ENCODE results near the gene ZNF664.

Gene ZNF664

DNA sequence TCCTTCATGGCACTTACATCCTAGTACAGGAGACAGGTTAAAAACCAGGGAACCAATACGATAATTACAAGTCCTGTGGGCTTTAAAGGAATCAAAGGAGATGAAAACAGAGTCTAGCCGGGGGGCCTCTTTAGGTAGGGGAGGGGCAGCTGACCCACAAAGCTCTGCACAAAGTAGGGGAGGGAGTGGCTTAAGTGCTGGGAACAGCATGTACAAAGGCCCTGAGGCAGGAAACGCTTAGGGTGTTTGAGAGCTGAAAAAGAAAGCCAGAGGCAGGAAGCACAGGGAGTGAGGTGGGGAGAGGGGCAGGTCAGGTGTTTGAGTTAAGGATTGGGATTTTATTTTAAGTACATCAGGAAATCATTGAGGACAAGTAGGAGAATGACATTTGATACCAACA is 37.7 kb downstream of the ZNF664 start:
- DNase-seq (ENCODE audit: low read depth): no peak

- no peak for DNase-seq (ENCODE audit: low read depth)
Measured at GRCh38 chr12:124011435-124012115, 38.6 kb downstream of the ZNF664 start.

DNA sequence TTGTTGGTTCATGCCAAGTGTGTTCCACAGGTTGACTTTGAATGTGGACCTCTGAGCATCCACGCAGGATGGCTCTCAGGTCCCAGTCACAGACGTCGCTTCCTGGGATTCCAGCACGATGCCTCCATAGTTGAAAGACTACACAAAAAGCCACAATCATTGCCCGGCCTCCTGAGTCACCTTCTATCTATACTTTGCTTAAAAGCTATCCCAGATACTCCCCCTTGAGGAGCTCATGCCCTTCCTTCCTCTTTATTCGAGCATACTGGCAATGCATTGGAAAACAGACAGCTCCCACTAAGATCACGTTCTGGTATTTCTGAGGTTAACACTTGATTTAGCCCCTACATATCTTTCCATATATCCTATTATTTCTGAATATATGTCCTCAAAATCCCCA is 40.1 kb downstream of the ZNF664 start:
- DNase-seq (ENCODE audit: low read depth): no peak

DNA sequence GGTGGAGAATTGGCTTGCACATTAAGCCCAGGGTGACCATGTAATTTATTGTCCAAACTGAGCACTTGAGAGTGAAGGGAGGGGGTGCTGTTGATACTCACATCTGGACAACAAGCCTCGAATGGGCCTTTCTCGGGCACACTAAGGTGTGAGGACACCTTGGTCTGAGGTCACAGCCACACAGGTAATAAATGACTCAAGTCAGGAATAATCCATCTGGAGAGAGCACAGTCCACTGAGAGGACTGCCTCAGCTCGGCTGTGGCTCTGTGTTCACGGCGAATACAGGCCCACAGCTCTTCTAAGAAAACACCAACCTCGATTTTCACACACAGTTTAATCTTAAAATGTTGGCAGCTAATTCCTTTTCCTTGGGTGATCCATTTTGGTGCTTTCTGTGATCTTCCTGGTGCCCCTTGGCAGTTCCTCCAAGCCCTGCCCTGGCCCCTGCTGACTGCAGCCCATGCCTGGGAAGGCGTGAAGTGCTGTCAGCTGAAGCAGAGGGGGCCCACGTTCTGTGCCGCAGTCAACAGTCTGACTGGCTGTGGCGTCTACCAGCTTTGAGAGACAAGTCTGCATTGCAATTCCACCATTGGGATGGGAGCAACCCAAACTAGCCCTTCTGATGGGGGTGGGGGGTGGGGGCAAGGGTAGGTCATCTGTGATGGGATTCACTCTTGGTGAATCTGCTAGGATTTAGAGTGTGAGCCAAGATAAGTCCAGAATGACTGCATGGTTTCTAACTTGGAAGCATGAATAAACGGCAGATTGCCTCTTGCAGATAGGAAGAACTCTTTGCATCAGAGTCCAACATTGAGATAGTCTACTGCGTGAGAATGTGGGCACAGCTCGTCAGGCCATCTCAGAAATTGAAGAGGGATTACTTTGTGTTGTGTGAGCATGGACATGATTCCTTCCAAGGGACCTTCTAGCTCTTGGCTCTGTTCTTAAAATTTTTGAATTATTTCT is 42.8 kb downstream of the ZNF664 start:
- DNase-seq (ENCODE audit: low read depth): no peak

DNA sequence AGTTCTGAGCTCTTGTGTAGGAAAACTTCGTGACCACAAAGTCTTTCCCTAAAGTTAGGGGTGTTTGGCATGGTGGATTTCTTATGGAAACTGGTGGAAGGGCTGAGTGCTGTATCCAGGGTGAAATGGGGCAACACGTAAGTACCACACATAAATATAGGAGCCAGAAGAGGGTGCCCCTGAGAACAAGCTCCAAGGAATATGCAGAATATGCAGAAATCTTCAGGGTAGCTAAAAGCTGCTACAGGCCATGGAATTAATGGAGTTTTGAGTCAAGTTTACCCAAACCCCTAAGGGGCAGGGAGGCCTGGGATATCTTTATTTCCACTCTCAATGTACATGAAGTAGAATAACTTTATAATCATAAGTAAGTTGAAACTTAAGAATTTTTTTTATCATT is 44.0 kb downstream of the ZNF664 start:
- no peak for DNase-seq (ENCODE audit: low read depth)

DNA sequence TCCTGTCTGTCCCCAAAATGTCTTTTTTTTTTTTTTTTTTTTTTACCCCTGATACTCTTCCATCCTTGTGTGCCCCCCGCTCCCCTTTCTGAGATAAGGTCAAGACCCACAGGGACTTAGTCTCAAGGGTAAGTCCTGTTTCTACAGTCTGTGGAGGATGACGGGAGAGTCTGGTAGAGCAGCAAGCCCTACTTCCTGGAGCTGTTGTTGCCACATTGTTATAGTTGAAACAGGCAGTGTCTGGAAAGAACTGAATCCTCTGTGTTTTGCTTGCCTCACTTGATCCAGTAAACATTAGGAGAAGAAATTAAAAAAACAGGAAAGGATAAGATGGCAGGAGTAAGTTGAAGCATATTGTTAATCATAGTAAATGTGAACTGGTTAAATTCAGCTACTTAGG is 45.5 kb downstream of the ZNF664 start:
- no peak for DNase-seq (ENCODE audit: low read depth)

DNA sequence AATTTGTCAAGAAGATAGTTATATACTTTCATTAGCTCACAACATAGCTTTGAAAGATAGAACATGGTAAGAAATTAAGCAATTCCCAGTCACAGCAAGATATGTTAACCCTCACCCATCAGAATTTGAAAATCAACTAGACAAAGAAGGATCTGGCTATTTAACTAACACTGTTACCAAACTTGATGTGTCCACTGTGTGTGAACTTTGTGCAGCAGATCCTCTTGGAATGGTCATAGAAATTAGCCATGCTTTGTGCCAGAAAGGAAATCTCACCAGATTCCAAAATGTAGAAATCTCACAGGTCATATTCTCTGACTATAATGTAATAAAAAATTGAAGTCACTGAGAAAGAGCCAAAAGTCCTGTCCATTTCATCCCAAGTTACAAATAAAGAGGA is 46.1 kb downstream of the ZNF664 start:
- no peak for DNase-seq (ENCODE audit: low read depth)

- no peak for DNase-seq (ENCODE audit: low read depth)
Measured at GRCh38 chr12:124020514-124020949, 47.5 kb downstream of the ZNF664 start.

DNA sequence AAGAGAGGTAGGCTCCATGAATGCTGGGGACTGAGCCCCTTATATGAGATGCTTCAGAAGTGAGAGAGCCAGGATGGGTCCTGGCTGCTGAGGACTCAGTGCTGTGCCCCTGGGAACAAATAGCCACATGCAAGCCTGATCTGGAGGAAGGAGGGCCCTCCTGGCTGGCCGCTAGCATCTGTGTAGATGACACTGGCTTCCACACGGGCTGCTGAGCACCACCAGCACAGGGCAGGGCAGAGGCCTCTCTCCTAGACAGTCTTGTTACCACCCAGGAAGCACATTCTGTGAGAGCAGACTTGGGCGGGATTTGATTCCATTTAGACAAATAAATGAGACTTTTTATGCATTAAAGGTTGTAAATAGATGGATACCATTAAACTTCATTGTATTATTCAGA is 48.0 kb downstream of the ZNF664 start:
- DNase-seq (ENCODE audit: low read depth): no peak

GRCh38 chr12:124022161-124022560 is 49.1 kb downstream of the ZNF664 start:
- no peak for DNase-seq (ENCODE audit: low read depth)

- no peak for DNase-seq (ENCODE audit: low read depth)
Measured at GRCh38 chr12:124024263-124024678, 51.3 kb downstream of the ZNF664 start.

DNA sequence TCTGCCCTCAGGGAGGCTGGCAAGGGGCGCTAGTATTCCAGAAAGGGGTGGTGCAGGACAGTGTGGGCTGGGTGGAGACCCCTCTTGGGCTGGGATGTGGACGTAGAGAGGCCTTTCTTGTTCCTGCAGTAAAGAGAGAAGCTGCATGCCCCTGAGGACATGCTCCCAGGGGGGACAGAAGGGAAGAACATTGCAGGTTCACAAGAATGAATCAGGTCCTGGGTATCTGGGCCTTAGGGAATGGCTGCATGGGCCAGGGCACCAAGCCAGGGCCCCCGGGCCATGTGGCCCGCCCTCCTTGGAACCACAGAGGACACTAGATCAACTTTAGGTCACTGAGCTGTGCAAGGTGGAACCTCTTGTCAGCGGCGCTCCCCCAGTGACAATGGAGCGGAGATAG is 51.8 kb downstream of the ZNF664 start:
- DNase-seq (ENCODE audit: low read depth): no peak

GRCh38 chr12:124025661-124026060 is 52.6 kb downstream of the ZNF664 start:
- DNase-seq (ENCODE audit: low read depth): no peak

DNA sequence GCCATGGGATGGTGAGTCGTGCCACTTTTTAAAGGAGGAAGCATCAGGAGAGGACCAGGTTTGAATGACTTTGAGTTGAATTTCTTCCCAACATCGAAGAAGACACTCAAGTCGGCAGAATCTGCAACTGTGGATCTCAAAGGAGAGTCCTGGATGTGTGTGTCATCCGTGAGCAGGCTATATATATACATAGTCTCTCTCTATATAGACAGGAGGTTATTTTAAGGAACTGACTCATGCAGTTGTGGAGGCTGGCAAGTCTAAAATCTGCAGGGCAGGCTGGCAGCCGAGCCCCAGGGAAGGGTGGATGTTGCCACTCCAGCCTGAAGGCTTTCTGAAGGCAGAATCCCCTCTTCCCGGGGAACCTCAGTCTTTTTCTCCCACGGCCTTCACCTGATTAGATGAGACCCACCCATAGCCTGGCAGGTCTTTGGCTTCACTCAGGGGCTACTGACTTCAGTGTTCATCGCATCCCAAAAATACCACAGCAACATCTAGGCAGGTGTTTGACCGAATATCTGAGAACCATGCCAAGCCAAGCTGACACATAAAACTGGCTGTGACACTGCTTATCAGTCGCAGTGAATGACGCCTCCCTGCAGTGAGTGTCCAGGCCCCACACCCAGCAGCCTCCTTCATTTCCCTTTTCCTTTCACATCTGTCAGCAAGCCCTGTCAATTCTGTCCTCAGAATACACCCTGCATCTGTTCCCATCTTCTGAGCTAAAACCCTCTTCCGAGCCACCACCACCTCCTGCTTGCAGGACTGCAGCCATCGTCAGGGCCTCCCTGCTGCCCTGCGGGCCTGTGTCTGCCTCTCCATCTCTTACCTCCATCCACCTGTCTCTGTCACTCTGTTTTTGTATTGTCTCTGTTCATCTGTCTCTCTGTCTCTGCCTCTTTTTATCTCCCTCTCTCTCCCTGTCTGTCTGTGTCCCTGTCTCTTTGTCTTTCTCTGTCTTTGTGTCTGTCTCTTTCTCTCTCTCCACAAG is 54.0 kb downstream of the ZNF664 start:
- no peak for DNase-seq (ENCODE audit: low read depth)

- no peak for DNase-seq (ENCODE audit: low read depth)
Measured at GRCh38 chr12:124027753-124028554, 54.9 kb downstream of the ZNF664 start.

GRCh38 chr12:124028555-124028925 is 55.5 kb downstream of the ZNF664 start:
- no peak for DNase-seq (ENCODE audit: low read depth)

- no peak for DNase-seq (ENCODE audit: low read depth)
Measured at GRCh38 chr12:124030008-124030407, 57.0 kb downstream of the ZNF664 start.

DNA sequence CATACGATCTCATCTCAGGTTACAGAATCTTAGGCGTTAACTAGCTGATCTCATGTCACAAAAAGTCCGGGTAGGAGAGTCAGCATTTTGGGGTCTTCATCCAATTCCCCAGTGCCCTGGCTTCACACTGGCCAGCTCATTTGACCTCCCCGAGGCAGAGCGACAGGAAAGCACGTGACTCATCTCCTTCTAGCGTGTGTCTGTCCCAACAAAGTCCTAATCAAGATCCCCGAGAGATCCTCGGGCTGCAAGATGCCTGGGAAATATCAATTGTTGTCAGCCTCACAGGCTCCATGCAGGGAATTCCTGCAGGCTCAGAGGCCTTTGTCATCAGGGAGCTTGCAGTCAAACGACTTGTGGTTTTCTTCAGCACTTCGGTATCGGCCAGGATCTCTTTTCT is 57.5 kb downstream of the ZNF664 start:
- no peak for DNase-seq (ENCODE audit: low read depth)

GRCh38 chr12:124031058-124031457 is 58.0 kb downstream of the ZNF664 start:
- DNase-seq (ENCODE audit: low read depth): no peak

DNA sequence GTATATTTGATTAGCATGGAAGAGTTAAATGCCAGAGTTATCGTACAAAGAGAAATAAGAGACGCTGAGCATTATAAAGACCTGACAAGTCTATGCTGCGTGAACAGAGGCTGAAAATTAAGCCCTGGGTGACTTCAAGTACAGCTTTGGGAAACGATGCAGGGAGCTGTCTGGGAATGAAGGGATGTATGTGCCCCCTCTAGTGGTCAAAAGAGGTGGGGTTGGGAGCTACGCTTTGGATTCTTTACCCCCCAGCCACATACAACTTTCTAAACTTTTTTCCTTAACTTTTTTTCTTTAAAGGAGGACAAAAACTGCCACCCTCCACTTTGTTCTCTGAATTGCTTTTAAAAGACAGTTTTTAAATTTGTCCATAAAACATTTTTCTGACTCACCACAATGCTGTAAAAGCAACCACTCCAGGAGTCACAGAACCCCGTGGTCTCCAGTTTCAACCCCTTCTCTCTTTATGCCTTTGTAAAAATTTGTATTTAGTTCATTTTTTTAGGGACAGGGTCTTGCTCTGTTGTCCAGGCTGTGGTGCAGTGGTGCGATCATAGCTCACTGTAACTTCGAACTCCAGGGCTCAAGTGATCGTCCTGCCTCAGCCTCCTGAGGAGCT is 59.4 kb downstream of the ZNF664 start:
- DNase-seq (ENCODE audit: low read depth): no peak

DNA sequence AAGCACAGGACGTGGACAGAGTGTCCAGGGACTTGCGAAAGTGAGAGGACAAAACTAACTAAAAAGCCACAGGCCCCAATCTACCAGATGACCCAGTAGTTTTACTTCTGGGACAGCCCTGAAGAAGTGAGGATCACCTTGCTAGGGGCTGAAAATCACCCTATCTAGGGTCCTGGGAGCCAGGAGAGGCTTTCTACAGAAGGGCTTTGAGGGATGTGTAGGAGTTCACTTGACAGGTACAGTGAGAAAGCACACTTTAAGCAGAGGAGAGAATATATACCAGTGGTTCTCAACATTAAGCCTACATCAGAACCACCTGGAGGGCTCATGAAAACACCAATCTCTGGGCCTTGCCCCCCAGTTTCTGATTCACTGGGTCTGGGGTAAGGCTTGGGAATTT is 60.8 kb downstream of the ZNF664 start:
- DNase-seq (ENCODE audit: low read depth): no peak

Data from stimulated activated CD8-positive, alpha-beta memory T cell treated with anti-CD3 and anti-CD28 coated beads, Interleukin-4, amount 100 ng/mL, for 24 hours (primary cell).